Prostate gland (tissue), 2 donors: ENCODE measurements around the gene DNA2.

Source experiments
- CTCF ChIP-seq, 4 experiments: fragments of 200-600 bp in 2 of 4; fragments of 450-650 bp in 2 of 4; sonication (generic) in 2 of 4; IDR thresholded peaks; 1 replicate in 3 of 4; 2 replicates in 1 of 4; pipeline ENCODE4 v1.5.1; 2016 to 2019; ENCODE audit warnings: antibody characterized with exemption in 4 of 4, mild to moderate bottlenecking in 2 of 4, moderate library complexity in 2 of 4
- POLR2A ChIP-seq: fragments of 450-650 bp; IDR thresholded peaks from one replicate; pipeline ENCODE4 v1.6.1; 2016; ENCODE audit warnings: antibody characterized with exemption, mild to moderate bottlenecking

DNA sequence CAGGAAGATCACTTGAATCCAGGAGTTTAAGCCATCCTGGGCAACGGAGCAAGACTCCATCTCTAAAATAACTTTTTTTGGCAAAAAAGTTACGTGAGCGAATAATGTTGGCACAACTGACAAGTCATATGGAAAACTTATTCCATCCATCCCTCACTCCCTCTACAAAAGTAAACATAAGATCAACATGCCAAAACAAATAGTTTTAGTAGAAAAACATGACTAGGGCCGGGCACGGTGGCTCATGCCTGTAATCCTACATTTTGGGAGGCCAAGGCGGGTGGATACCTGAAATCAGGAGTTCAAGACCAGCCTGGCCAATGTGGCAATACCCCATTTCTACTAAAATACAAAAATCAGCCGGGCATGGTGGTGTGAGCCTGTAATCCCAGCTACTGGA, 29.9 kb upstream of the DNA2 start:
- TF ChIP-seq CTCF (IDR thresholded peaks at IDR 0.05) (no peak), POLR2A (no peak)
